ENCODE results near the gene STOX2. TPM values are rescaled to one million over a fixed set of nuclear protein-coding genes. Genes with fewer than 3 reads are reported as not detected.

The STOX2 gene
- total and polyA plus RNA-seq, 2 donors (not counting 3 experiments of a cell fraction or from before 2014, with no cell fraction given): 0.03 to 0.24 TPM

DNA sequence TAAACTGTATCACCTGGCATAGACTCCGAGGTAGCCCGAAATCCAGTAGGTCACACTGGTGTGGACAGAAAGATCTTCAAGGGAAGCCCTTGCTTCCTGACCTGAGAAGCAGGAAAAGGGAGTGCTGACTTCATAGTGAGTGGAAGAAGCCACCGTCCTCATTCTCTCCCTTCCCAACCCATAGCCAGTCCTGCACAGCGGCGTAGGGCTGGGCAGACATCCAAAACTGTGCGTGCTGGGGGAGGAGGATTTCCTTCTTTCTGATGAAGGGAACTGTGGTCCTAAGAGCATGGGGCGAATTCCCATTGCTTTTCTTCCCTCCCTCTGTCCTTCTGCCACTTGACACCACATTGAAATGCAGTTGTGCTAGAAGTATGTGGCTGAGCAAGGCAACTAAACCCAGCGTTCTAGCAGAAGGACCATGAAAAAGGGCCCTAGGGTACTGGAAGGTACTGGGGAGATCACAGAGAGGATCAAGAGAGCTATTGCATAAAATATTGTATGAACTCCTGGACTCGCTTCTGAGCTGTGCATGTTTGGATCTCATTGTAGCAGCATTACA is 66.9 kb downstream of the STOX2 start:
- no peak for DNase-seq (ENCODE audit: low read depth, low spot score)
- Histone ChIP-seq H3K9ac (replicated peaks; ENCODE audit: extremely low read depth, insufficient read depth, low read length) (no peak overlapping the region), H3K9me3 (replicated peaks; ENCODE audit: control insufficient read depth, insufficient read depth, low read length) (no peaks in the 10 kb centered on the region), H3K4me1 (ENCODE audit: control insufficient read depth, extremely low read depth, insufficient read depth, low read length) (no peaks in the 10 kb centered on the region), H3K9me1 (replicated peaks; ENCODE audit: control insufficient read depth, extremely low read depth, insufficient read depth, low read length) (no peaks in the 10 kb centered on the region), H3K27me3 (ENCODE audit: control insufficient read depth in 2 of 2, insufficient read depth in 2 of 2, low read length in 2 of 2) (no peaks in the 10 kb centered on the region), H3K4me2 (ENCODE audit: insufficient read depth, low read length) (no peak overlapping the region), H3K79me2 (ENCODE audit: control insufficient read depth, insufficient read depth, low read length) (no peaks in the 10 kb centered on the region), H3K36me3 (ENCODE audit: control insufficient read depth in 2 of 2, extremely low read depth in 1 of 2, insufficient read depth in 2 of 2, low read length in 2 of 2) (no peaks in the 10 kb centered on the region), H2AFZ (ENCODE audit: low read depth, low read length) (no peak overlapping the region), H3K27ac (ENCODE audit: insufficient read depth, low read depth, low read length) (no peak overlapping the region), H3K4me3 (replicated peaks in 1 of 3; ENCODE audit: insufficient read depth in 1 of 3, low read depth in 1 of 3, low read length in 3 of 3) (no peak overlapping the region), H4K20me1 (replicated peaks; ENCODE audit: control insufficient read depth, extremely low read depth, insufficient read depth, low read length) (no peaks in the 10 kb centered on the region)
- no peak for FAIRE-seq
- dilution Hi-C loops (cut with MboI; ENCODE audit: extremely low pct_ligation_motif_present, low sequenced_read_pairs): no loop called here
- CTCF ChIA-PET: no interaction called here
- intact Hi-C loops (cut with micrococcal nuclease): no loop called here
- no TSS peak for BruUV-seq (replicated peaks)
- no peak for TF ChIP-seq EZH2 (IDR thresholded peaks at IDR 0.05; ENCODE audit: borderline replicate concordance, low read depth, low read length, severe bottlenecking)
- no peak for TF ChIP-seq MAX (IDR thresholded peaks at IDR 0.05; ENCODE audit: insufficient read depth, insufficient read length)
- TF ChIP-seq JUN (IDR thresholded peaks at IDR 0.05; ENCODE audit: borderline replicate concordance, insufficient read depth, insufficient read length, low read depth): no peak
- no peak for TF ChIP-seq FOS (IDR thresholded peaks at IDR 0.05; ENCODE audit: borderline replicate concordance, insufficient read depth, low read length)
- TF ChIP-seq POLR2AphosphoS5 (IDR thresholded peaks at IDR 0.05; ENCODE audit: insufficient read depth, low read depth, low read length): no peak
- TF ChIP-seq POLR2A (IDR thresholded peaks at IDR 0.05; ENCODE audit: low read depth, low read length): no peak
- TF ChIP-seq CTCF (IDR thresholded peaks at IDR 0.05; ENCODE audit: extremely low read depth in 1 of 2, insufficient read depth in 1 of 2, low read depth in 1 of 2, low read length in 2 of 2): no peak
- no peak for TF ChIP-seq GATA2 (IDR thresholded peaks at IDR 0.05; ENCODE audit: insufficient read depth, insufficient read length, low read depth, low read length)
- no peak for TF ChIP-seq MYC (IDR thresholded peaks at IDR 0.05; ENCODE audit: low read depth, low read length)
- POLR2A ChIA-PET: no interaction called here
